Neutrophil (primary cell): ENCODE measurements around the gene NES.

Source experiments
- H3K27ac ChIP-seq: fragments of 200-600 bp; sonication (generic); 2 replicates; pipeline ENCODE4 v1.5.1; 2016; ENCODE audit warnings: mild to moderate bottlenecking, moderate library complexity
- H3K27me3 ChIP-seq: fragments of 200-600 bp; sonication (generic); 2 replicates; pipeline ENCODE4 v1.6.0; 2016; ENCODE audit warnings: mild to moderate bottlenecking
- H3K36me3 ChIP-seq: fragments of 200-600 bp; sonication (generic); 2 replicates; pipeline ENCODE4 v1.5.1; 2017
- H3K4me1 ChIP-seq, 2 experiments: fragments of 200-600 bp in 1 of 2; sonication (generic) in 1 of 2; 1 replicate in 1 of 2; 2 replicates in 1 of 2; pipeline versions ENCODE4 v1.5.1 to v1.6.1; 2013 to 2016; ENCODE audit warnings: low read depth in 1 of 2, low read length in 1 of 2, mild to moderate bottlenecking in 1 of 2, moderate library complexity in 1 of 2; ENCODE audit not compliant: control insufficient read depth in 1 of 2, insufficient read depth in 1 of 2
- H3K4me3 ChIP-seq, 2 experiments: fragments of 200-600 bp in 1 of 2; sonication (generic) in 1 of 2; 1 replicate in 1 of 2; 2 replicates in 1 of 2; pipeline ENCODE4 v1.5.1; 2013 to 2016; ENCODE audit warnings: low read depth in 1 of 2, low read length in 1 of 2, mild to moderate bottlenecking in 1 of 2, moderate library complexity in 1 of 2
- H3K9me3 ChIP-seq: fragments of 200-600 bp; sonication (generic); 2 replicates; pipeline ENCODE4 v1.5.1; 2016
- CTCF ChIP-seq: fragments of 200-600 bp; sonication (generic); IDR thresholded peaks from 2 replicates; pipeline ENCODE4 v1.5.1; 2016; ENCODE audit warnings: antibody characterized with exemption

NES gene

GRCh38 chr1:156662005-156662799 is 15.0 kb downstream of the NES start:
- H3K4me1 ChIP-seq, result peaks cover 19 to 25% of the 10 kb centered on the region in 2 experiments
- no peaks in the 10 kb centered on the region for H3K36me3 ChIP-seq
- H3K4me3 ChIP-seq, result no peak overlapping the region
- no peaks in the 10 kb centered on the region for H3K9me3 ChIP-seq
- TF ChIP-seq CTCF, result no peak
- peaks cover 98% of the 10 kb centered on the region for H3K27me3 ChIP-seq
- H3K27ac ChIP-seq, result no peak overlapping the region

- peaks cover 24 to 31% of the 10 kb centered on the region in 2 experiments for H3K4me1 ChIP-seq
Measured at GRCh38 chr1:156660752-156661112, 16.5 kb downstream of the NES start.

GRCh38 chr1:156659988-156660751 is 17.0 kb downstream of the NES start:
- Histone ChIP-seq H3K9me3 (no peaks in the 10 kb centered on the region), H3K36me3 (no peaks in the 10 kb centered on the region), H3K27me3 (peaks cover 100% of the 10 kb centered on the region), H3K27ac (no peak overlapping the region), H3K4me3 (no peak overlapping the region), H3K4me1 (peaks cover 24 to 31% of the 10 kb centered on the region in 2 experiments)
- peak; percentile 63 for TF ChIP-seq CTCF

More at GRCh38 chr1:156660752-156661112, 16.5 kb downstream of the NES start:
- H3K4me3 ChIP-seq, result no peak overlapping the region
- H3K27me3 ChIP-seq, result peaks cover 100% of the 10 kb centered on the region
- no peak for TF ChIP-seq CTCF
- H3K36me3 ChIP-seq, result no peaks in the 10 kb centered on the region
- H3K9me3 ChIP-seq, result no peaks in the 10 kb centered on the region
- no peak overlapping the region for H3K27ac ChIP-seq

GRCh38 chr1:156659661-156659987 is 17.6 kb downstream of the NES start:
- no peak for TF ChIP-seq CTCF
- Histone ChIP-seq H3K4me3 (no peak overlapping the region), H3K4me1 (peaks cover 24 to 31% of the 10 kb centered on the region in 2 experiments), H3K27me3 (peaks cover 100% of the 10 kb centered on the region), H3K36me3 (no peaks in the 10 kb centered on the region), H3K27ac (no peak overlapping the region), H3K9me3 (no peaks in the 10 kb centered on the region)

- H3K36me3 ChIP-seq, result no peaks in the 10 kb centered on the region
- peaks cover 100% of the 10 kb centered on the region for H3K27me3 ChIP-seq
- H3K27ac ChIP-seq, result no peak overlapping the region
- peaks cover 24 to 31% of the 10 kb centered on the region in 2 experiments for H3K4me1 ChIP-seq
- no peaks in the 10 kb centered on the region for H3K9me3 ChIP-seq
- TF ChIP-seq CTCF, result no peak
- H3K4me3 ChIP-seq, result no peak overlapping the region
Measured at GRCh38 chr1:156658945-156659574, 18.1 kb downstream of the NES start.
